Transverse colon (tissue), 4 donors: Measurements from ENCODE around the gene SCAPER.

Experiments used
- CTCF ChIP-seq, 5 experiments: fragments of 200-600 bp in 3 of 5; fragments of 450-650 bp in 2 of 5; sonication (generic) in 3 of 5; IDR thresholded peaks; 1 replicate in 2 of 5; 2 replicates in 3 of 5; pipeline ENCODE4 v1.5.1; 2016 to 2017; ENCODE audit warnings: antibody characterized with exemption in 5 of 5, inconsistent platforms in 3 of 5, mild to moderate bottlenecking in 2 of 5, moderate library complexity in 1 of 5
- EP300 ChIP-seq: sonication (generic); formaldehyde crosslinking; IDR thresholded peaks from one replicate; pipeline ENCODE4 v1.6.1; 2017; ENCODE audit warnings: antibody characterized with exemption, low read depth
- POLR2A ChIP-seq: fragments of 450-650 bp; IDR thresholded peaks from one replicate; pipeline ENCODE4 v1.6.1; 2016; ENCODE audit warnings: antibody characterized with exemption, mild to moderate bottlenecking, moderate library complexity
- POLR2AphosphoS5 ChIP-seq, 3 donors: sonication (generic); formaldehyde crosslinking; IDR thresholded peaks; one replicate each; pipeline ENCODE4 v1.6.1; 2016; ENCODE audit warnings: antibody characterized with exemption in 3 of 3

- TF ChIP-seq CTCF (IDR thresholded peaks at IDR 0.05) (no peak), POLR2A (no peak), POLR2AphosphoS5 (IDR thresholded peaks at IDR 0.05) (no peak), EP300 (no peak)
Measured at GRCh38 chr15:76353903-76354302, 551.2 kb downstream of the SCAPER start.
